ENCODE measurements around the gene SLCO2A1.

The SLCO2A1 gene

DNA sequence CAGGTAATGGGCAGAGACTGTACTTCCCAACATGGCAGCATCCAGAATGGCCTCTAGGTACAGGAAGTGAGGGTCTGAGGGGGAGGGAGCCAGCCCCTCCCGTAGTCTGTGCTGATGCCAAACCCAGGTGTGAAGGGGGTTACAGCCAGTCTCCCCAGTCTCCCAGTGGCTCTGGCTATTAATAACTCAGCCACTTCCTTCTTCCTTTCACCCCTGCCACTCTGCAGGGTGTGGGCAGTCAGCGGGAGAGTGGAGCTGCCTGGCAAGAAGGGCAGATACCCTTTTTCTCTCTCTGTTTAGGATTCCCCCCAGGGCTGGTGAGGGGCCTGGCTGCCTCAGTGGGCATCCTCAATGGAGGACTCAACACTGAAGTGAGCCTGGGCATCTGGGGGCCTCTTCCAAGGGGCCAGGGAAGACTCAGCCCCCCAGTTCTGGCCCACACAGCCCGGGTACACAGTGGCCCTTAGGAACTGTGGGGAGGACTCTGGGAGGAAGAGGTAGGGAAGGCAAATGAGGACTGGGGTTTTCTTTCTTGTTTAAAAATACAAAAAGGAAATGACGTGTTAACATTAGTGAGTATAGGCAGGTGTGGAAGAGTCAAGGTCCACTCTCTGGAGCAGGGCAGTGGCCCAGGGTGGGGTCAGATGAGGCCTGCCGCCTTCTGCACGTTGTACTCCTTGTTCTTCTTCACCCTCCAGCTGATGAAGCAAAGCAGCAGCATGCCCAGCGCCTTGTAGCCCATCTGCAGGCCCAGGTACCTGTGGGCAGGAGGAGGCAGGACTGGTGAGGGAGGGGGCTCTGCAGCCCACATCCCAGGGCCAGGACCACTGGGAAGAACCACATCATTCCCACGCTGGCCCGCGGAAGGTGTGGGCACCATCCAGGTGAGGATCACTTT is 95.4 kb downstream of the SLCO2A1 start:
- TF ChIP-seq, protein P1, sequence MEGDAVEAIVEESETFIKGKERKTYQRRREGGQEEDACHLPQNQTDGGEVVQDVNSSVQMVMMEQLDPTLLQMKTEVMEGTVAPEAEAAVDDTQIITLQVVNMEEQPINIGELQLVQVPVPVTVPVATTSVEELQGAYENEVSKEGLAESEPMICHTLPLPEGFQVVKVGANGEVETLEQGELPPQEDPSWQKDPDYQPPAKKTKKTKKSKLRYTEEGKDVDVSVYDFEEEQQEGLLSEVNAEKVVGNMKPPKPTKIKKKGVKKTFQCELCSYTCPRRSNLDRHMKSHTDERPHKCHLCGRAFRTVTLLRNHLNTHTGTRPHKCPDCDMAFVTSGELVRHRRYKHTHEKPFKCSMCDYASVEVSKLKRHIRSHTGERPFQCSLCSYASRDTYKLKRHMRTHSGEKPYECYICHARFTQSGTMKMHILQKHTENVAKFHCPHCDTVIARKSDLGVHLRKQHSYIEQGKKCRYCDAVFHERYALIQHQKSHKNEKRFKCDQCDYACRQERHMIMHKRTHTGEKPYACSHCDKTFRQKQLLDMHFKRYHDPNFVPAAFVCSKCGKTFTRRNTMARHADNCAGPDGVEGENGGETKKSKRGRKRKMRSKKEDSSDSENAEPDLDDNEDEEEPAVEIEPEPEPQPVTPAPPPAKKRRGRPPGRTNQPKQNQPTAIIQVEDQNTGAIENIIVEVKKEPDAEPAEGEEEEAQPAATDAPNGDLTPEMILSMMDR (IDR thresholded peaks at IDR 0.05): no peak
- no peaks in the 10 kb centered on the region for H3K4me1 ChIP-seq (ENCODE audit: control insufficient read depth in 1 of 2, insufficient read depth in 1 of 2, low read depth in 1 of 2, low read length in 1 of 2)
- no peaks in the 10 kb centered on the region for H3K9me3 ChIP-seq
- H3K36me3 ChIP-seq: no peaks in the 10 kb centered on the region
- H3K27ac ChIP-seq: no peak overlapping the region
- H3K27me3 ChIP-seq: peaks cover 5% of the 10 kb centered on the region
- H3K4me3 ChIP-seq (ENCODE audit: low read depth in 1 of 2, low read length in 1 of 2): no peak overlapping the region

DNA sequence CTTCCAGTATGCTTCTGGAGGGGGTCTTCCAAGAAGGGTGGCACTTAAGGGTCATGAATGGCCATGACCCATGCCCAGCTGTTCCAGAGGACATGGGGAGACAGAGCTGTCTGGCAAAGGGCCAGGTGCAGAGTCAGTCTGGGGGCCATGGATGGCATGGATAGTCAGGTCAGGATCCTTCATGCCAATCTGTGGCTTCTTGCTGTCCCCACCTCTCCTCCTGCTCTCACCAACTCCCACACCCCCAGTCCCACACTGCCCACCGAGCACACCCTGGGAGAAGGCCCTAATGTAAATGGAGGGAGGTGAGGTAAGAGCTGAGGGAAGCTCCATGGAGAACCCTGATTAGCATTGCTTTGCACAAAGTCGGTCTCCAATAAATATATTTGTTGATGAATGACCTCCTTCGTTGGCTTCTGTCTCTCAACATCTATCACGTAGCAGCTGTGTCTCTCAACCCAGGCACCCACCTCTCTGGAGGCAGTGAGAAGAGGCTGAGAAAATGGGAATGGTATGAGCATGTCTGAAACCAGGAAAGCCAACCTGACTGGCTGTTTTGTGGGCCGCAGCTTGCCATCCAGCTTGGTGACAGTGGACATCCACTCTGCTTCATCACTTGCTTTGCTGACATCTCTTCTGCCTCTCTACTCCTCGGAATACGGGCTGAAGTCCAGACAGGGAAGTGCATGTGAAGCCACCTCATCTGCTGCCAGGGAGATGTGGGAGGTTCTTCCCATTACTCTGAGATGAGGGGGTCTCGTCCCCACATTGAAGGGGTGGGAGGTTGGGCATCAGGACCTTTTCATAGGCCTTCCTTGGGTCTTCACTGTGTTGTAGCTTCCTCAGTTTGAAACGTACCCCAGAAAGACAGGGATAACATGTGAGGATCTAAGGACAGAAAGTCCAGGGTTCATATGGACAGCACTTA is 96.4 kb downstream of the SLCO2A1 start:
- TF ChIP-seq, protein P1 (IDR thresholded peaks at IDR 0.05): no peak
- no peaks in the 10 kb centered on the region for H3K36me3 ChIP-seq
- H3K9me3 ChIP-seq: no peaks in the 10 kb centered on the region
- no peak overlapping the region for H3K27ac ChIP-seq
- no peaks in the 10 kb centered on the region for H3K4me1 ChIP-seq (ENCODE audit: control insufficient read depth in 1 of 2, insufficient read depth in 1 of 2, low read depth in 1 of 2, low read length in 1 of 2)
- peaks cover 15% of the 10 kb centered on the region for H3K27me3 ChIP-seq
- no peak overlapping the region for H3K4me3 ChIP-seq (ENCODE audit: low read depth in 1 of 2, low read length in 1 of 2)

DNA sequence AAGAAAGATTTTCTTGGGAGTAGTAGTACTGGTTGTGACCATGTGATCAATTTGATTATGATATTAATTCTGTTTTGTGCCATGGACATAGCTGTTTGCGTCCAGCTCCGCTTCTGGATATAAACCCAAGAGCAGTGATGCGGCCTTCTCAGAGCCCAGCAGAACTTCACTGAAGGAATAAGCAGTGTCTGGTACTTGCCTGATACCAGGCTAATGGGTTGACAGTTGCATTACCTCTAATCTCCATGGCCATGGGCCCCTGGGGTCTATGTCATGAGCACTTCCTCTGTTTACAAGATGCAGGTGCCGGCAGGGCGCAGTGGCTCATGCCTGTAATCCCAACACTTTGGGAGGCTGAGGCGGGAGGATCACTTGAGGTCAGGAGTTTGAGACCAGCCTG is 97.7 kb downstream of the SLCO2A1 start:
- no peak overlapping the region for H3K27ac ChIP-seq
- H3K27me3 ChIP-seq: peaks cover 28% of the 10 kb centered on the region
- no peaks in the 10 kb centered on the region for H3K36me3 ChIP-seq
- H3K4me3 ChIP-seq (ENCODE audit: low read depth in 1 of 2, low read length in 1 of 2): no peak overlapping the region
- H3K9me3 ChIP-seq: no peaks in the 10 kb centered on the region
- H3K4me1 ChIP-seq (ENCODE audit: control insufficient read depth in 1 of 2, insufficient read depth in 1 of 2, low read depth in 1 of 2, low read length in 1 of 2): peaks cover 4 to 9% of the 10 kb centered on the region in 2 experiments
- TF ChIP-seq, protein P1 (IDR thresholded peaks at IDR 0.05): no peak

DNA sequence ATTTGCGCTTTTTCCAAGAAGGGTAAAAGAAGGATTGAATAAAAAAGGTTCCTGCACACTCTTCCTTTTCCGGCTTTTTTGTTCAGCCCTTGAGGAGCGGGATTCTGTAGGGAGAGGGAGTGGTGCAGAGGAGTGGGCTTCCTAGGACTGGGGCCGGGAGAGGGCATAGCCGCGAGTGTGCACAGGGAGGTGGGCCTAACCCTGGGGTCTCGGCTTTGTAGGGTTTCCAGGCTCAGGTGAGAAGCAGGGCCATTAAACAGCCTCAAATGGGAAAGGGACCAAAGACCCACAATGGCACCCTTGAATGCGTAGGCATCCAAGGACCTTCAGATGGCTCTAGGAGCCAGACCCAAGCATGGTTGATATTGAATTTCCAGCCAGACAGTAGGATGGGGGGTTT is 98.6 kb downstream of the SLCO2A1 start:
- TF ChIP-seq, protein P1 (IDR thresholded peaks at IDR 0.05): no peak
- Histone ChIP-seq H3K4me1 (ENCODE audit: control insufficient read depth in 1 of 2, insufficient read depth in 1 of 2, low read depth in 1 of 2, low read length in 1 of 2) (peaks cover 4 to 10% of the 10 kb centered on the region in 2 experiments), H3K27ac (no peak overlapping the region), H3K9me3 (no peaks in the 10 kb centered on the region), H3K36me3 (no peaks in the 10 kb centered on the region), H3K27me3 (peaks cover 37% of the 10 kb centered on the region), H3K4me3 (ENCODE audit: low read depth in 1 of 2, low read length in 1 of 2) (no peak overlapping the region)

DNA sequence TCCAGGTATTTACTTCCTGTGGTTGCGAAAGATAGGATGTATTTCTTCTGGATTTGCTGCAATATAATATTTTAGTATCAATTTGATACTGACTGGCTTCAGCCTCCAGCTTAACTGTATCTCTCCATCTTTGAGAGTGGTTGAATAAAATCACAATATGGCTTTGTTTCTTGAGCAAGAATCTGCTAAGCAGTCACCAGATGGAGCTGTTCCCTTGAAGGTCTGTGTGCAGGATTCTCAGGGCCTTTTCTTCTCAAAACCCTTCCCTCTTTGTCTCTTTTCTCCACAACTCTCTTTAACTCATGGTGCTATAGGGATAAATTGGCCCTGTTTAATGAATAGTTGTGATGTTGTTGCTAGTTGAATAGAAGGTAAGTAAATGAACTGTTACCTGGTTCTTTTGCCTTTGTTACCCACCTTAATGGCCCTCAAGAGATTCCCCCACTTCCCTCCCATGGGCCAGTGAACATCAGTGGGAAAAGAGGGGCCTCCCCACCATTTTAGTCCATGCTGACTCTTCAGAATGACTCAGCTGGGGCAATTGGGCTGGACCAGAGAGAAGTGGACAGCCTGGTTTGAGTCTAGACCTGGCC is 99.3 kb downstream of the SLCO2A1 start:
- H3K9me3 ChIP-seq: no peaks in the 10 kb centered on the region
- no peak overlapping the region for H3K27ac ChIP-seq
- no peaks in the 10 kb centered on the region for H3K36me3 ChIP-seq
- TF ChIP-seq, protein P1 (IDR thresholded peaks at IDR 0.05): no peak
- H3K27me3 ChIP-seq: peaks cover 40% of the 10 kb centered on the region
- no peak overlapping the region for H3K4me3 ChIP-seq (ENCODE audit: low read depth in 1 of 2, low read length in 1 of 2)
- H3K4me1 ChIP-seq (ENCODE audit: control insufficient read depth in 1 of 2, insufficient read depth in 1 of 2, low read depth in 1 of 2, low read length in 1 of 2): peaks cover 4 to 10% of the 10 kb centered on the region in 2 experiments

Data from neutrophil (primary cell).